AG10803 (cell line): ENCODE results near the gene DEPP1.
A peak's percentile ranks its signal among the peaks of the same experiment; 100 is the strongest.

Experiments
- DNase-seq: peaks from one replicate; pipeline ENCODE4 v3.0.0; 2010; ENCODE audit warnings: low read depth
- H3K4me3 ChIP-seq: 2 replicates; pipeline ENCODE4 v1.5.1; 2011; ENCODE audit warnings: mild to moderate bottlenecking, low read length, control low read depth
- CTCF ChIP-seq: conservative IDR thresholded peaks from 2 replicates; pipeline ENCODE4 v1.5.1; 2011; ENCODE audit warnings: mild to moderate bottlenecking, low read length, control low read depth, inconsistent platforms

Gene DEPP1

GRCh38 chr10:44997105-44997748 is 18.6 kb upstream of the DEPP1 start:
- H3K4me3 ChIP-seq = no peak overlapping the region
- no peak for DNase-seq
- no peak for TF ChIP-seq CTCF

GRCh38 chr10:44995914-44996669 is 17.5 kb upstream of the DEPP1 start:
- H3K4me3 ChIP-seq = no peak overlapping the region
- DNase-seq = peak; percentile 85

GRCh38 chr10:44995581-44995913 is 16.9 kb upstream of the DEPP1 start:
- DNase-seq = no peak
- no peak for TF ChIP-seq CTCF
- no peak overlapping the region for H3K4me3 ChIP-seq

More at GRCh38 chr10:44995914-44996669, 17.5 kb upstream of the DEPP1 start:
- TF ChIP-seq CTCF = no peak

- no peak overlapping the region for H3K4me3 ChIP-seq
- no peak for DNase-seq
- TF ChIP-seq CTCF = no peak
These were observed 16.3 kb upstream of the DEPP1 start for GRCh38 chr10:44994752-44995530.

- TF ChIP-seq CTCF = no peak
- no peak overlapping the region for H3K4me3 ChIP-seq
- DNase-seq = peak; percentile 86
These were observed 15.5 kb upstream of the DEPP1 start for GRCh38 chr10:44993922-44994751.

GRCh38 chr10:44993226-44993921 is 14.8 kb upstream of the DEPP1 start:
- DNase-seq = no peak
- H3K4me3 ChIP-seq = no peak overlapping the region
- TF ChIP-seq CTCF = no peak
